ENCODE data around the gene IL17RA.

The IL17RA gene

DNA sequence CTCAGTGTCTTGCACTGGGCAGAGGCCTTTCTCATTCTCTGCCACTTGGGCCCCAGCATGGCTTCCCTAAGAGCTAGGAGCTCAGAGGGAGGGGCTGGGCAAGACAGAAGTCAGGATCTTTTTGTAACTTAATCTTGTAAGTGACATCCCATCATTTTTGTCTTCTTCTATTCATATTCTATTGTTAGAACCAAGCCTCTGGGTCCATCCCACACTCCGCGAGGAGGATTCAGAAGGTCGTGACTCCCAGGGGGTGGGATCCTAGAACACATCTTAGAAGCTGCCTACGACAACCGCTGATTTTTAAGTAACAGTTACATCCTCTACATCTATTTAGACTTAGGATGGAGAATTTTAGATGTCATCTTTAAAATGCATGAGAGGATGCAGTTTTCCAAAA, 1.5 kb upstream of the IL17RA start:
- DNase-seq: no peak

DNA sequence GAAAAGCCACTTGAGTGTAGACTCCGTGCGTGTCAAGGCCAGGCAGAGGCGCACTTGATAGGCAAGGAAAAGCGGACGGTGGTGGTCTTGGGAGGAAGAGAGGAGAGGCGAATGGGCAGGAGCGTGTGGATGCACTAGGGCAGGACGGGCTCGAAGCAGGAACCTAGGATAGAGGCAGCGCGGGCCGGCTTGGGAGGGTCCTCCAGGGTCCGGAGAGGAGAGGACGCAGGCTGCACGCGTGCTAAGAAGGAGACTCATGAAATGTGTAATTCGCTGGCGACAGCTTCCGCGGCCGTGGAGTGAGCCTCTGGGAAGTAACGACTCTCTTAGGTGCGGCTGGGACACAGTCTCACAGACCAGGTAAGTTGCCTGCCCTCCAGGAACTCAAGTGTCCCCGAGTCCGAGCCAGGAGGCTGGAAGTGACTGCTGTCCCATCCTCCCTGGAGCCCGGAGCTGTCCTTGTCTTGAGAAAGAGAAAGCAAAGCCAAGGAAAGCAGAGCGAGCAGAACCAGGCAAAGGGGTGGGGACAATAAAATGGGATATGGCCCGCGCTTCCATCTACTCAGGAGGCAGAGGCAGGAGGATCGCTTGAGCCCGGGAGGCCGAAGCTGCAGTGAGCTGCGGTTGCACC, 874 bp upstream of the IL17RA start:
- DNase-seq: no peak

DNA sequence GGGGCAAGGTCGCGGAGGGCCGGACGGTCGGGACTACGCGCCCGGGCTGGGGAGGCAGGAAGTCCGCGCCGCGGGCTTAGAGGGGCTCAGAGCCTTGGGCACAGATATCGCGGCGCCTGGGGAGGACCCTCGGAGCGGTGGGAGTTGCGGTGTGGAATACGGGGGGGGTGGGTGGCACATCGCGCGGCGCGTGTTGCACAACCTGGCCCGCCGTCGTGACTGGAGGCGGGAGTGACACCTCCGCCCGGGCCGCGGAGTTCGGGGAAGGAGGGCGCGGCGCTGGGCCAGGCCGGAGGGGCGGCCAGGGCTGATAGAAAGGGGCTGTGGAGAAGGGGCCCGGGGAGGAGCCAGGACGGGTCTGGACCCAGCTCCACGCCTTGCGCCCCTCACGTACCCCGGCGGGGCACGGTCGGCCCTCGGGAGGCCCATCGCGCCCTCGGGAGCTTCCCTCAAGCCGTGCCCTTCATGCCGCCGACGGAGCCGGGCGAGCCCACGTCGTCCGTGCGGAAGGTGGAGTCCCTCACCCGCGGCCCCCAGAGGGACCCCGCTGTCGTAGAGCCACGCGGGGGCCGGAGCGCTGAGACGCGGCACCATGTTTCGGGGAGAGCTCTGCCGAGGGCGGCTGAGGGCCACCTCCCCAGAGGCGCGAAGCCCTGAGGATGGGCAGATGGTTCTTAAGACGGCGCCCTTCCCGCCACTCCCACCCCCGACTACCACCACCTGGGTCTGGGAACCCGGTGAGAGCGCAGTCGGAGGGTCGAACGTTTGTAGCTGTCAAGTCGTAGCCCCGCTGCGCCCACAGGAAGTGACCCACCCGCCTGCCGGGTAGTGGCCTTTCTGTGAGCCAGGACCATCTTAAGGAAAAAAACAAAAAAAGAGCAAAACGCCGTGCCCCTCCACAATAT, 729 bp downstream of the IL17RA start:
- DNase-seq: no peak

DNA sequence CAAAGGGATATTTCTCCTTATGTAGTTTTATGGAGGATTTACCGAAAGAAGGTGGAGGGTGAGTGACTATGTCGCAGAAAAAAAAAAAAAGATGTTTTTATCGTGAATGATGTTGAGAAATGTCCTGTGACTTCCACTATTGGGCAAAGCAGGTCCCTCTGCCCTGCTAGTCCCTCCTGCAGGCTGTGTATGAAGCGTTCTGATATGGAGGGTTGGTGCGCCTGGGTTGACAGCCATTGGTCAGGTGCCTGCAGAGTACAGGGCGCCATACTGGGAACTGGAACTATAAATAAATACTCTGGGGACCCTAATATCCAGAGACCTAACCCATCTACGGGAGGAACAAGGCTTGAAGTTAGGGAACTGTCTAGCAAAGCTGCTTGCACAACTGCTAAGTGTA, 1.5 kb downstream of the IL17RA start:
- DNase-seq: peak; percentile 18

DNA sequence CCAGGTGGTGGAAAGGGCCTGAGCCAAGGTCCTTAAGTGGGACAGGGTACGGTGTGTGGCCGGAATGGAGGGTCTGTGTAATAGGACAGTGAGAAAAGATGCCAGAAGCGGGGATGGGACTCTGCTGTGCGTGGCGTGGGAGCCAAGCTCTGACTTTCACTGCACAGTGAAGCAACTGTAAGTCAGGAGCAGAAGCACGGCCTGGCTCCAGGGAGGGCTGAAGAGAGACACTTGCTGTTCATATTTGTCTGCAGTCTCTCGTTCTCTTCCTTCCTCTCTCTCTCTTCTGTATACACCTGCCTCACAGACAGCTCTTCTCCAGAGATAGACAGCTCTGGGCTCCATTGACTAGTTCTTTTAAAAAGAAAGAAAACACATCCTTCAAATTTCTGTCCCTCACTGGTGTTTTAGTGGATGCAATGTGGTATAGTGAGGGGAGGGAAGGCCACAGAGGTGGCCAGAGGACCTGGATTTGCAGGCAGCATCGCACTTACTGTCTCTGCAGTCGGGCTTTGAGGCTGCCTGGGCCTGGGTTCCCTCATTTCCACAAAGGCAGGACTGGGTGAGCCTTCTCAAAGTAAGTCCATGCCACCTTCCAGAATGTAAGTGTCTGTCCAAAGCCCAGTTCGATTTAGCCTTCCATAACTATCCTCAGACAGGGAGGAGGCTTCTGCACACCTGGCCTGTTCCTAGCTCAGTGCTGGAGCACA, 2.1 kb downstream of the IL17RA start:
- DNase-seq: peak; percentile 26

DNA sequence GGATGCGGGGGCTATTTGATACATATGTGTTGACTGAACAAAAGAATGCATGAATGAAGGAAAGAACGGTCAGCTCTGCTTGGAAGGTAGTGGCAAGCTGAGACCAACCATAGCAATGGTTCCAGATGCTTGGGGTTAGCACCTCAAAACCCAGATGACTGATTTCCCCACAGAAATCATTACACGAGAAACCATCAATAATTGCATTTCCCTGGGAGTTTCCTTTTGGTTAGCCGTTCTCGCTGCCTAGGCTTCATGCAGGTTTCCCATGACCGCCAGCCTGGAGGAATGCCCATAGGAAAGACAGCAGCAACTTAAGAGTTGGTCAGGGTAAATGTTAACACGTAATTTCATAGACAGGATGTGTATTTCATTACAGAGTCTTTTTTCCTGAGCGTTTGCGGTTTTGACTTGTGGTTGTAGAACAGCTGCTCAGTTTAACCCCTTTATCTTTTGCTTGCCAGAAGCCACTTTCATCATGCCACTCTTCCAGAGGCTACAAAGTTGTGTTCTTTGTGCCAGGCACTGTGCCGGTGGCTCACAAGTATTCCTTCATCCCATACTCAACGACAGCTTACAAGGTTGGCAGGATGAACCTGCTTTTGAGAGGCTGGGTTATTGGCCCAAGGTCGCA, 2.8 kb downstream of the IL17RA start:
- peak; percentile 89 for DNase-seq

DNA sequence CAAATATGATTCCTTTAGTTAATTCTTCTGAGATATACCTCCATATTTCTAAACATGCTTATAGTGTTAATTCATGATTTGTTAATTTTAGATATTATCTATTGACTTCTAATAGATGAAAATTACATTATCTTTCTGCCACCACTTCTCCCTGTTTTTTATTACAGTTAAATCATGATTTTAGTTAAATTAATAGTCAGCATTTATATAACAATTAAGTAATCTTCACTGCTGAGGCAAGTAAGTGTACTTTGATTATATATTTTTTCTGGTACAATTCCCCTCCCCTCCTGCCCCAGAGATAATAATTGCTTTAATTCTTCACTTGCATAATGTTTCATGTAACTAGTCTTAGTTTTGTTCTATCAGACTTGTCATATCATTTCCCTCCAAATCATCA, 5.8 kb downstream of the IL17RA start:
- no peak for DNase-seq

DNA sequence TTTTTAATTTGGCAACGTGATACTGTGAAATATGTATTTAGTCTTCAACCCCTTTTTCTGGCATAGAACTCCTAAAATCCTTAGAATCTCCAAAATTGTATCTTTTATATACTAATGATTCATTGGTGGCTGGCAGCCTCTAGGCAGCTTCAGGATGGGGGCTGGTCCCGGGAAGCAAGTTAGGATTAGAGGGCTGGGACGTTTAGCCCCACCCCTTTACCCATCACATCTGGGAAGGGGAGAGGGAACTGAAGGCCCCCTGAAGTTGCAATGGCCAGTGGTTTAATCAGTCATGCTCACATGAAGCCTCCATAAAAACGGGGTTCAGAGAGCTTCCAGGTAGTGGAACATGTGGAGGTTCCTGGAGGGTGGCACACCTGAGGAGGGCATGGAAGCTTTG, 7.1 kb downstream of the IL17RA start:
- no peak for DNase-seq

DNA sequence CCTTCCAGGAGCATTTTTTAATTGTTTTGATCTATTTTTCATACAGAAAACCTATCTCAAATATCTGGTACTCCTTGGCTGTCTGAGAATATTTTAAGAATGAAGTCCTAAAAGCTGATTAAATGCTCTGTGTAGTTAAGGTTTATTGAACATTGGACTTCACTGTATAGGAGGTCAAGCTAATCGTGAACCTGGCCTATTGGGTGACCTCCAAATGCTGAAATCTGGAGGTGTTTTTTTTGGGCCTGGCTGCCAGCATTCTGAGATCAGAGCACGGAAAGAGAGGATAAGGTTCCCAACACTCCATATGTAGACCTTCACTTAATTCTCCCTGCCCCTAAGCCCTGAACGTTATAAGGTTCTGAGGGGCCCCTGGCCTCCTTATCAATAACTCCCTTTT, 8.3 kb downstream of the IL17RA start:
- no peak for DNase-seq

DNA sequence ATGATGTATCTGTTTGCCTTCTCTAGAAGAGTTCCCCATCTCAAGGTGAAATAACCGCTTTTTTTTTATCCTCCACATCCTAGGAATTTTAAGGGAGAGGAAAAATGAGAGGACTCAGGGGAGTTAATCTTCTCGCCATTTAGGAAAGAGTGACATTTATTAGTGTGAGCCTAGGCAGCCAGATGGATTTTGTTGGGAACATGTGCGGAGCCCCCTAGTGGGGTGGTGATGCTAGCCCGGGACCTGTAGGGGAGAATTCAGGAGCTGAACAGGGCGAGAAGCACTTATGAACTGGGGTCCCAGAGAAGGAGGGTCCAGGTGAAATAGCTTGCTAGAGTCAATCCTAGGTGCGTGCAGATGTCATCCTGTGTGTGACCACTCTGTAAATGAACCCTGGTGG, 10.7 kb downstream of the IL17RA start:
- DNase-seq: no peak

DNA sequence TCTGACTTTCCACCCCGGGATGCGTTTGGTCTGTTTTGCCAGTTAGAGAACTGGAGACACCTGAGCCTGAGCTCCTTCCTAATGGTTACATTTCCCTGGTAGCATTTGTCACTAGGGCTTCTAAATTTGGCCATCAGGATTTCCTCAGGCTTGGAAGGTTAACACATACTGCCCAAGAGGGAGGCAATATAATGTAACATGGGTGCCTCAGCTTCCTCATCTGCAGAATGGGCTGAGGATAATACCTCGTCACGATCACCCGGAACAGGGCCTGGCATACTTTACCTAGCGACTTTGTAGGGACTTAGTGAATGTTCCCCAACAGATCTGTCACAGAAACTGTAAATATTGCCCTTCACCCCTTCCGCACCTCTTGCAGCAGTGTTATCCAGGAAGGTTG, 11.3 kb downstream of the IL17RA start:
- DNase-seq: no peak

DNA sequence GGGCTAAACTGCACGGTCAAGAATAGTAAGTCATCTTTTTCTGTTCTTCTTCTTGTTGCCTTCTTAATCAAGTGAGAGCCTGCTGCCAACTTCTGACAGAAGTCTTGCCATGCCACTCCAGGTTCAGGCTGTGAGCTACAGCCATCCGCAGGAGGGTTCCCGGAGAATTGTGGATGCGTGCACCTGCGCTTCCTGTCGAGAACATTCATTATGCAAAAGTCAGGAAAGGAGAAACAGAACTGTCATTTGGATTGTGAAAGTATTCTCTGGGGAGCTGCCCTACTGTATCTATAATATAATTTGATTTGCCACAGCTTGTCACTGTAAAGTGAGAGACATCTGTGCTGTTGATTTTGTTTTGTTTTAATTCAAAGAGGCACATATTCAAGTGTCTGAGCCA, 12.3 kb downstream of the IL17RA start:
- DNase-seq: peak; percentile 33

DNA sequence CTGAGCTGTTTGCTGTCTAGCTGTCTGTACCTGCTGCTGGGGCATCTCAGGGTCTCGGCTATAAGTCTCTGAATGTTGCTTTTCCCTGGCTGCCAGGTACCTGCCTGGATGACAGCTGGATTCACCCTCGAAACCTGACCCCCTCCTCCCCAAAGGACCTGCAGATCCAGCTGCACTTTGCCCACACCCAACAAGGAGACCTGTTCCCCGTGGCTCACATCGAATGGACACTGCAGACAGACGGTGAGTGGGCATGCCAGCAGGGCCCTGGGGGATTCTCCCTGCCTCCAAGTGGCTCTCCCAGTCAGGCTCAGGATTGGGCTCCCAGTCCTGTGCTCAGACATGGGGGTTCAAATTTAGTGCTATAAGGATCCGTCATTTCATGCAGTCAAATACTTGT, 12.9 kb downstream of the IL17RA start:
- DNase-seq: no peak

DNA sequence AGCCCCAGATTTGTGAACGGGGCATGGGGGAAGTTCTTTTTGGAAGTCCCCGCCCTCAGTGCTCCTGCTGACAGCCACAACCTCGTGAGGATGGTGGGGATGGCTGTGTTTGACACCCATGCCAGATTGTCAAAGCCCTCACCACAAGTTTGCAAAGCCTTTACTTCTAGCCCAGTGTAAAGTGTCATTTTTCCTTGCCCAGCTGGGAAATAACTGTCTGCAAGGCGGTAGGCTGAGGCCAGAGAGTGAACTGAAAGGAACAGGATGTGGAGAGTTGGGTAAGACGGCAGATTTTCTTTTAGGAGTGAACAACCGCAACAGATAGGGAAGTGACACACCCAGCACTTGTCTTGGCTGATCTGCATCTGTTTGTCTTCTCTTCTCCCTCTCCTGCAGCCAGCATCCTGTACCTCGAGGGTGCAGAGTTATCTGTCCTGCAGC, 13.6 kb downstream of the IL17RA start:
- DNase-seq: peak; percentile 100

DNA sequence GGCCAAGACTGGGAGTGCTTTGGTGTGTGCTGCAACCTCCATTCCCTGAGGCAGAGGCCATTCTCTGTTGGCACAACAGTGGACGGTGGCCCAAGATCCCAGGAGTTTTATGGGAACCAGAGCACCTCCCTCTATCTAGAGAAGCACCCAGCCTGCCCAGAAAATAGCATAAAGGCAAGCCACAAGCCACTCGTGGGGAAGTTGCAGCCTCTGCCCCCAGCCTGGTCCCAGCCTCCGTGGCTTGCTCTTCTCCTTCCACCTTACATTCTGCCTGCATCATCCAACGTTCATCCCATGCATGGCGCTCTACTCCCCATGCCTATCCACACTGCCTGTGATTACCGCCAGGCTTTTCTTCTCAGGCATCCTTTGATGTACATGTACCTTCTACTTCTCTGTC, 15.8 kb downstream of the IL17RA start:
- DNase-seq: peak; percentile 42

DNA sequence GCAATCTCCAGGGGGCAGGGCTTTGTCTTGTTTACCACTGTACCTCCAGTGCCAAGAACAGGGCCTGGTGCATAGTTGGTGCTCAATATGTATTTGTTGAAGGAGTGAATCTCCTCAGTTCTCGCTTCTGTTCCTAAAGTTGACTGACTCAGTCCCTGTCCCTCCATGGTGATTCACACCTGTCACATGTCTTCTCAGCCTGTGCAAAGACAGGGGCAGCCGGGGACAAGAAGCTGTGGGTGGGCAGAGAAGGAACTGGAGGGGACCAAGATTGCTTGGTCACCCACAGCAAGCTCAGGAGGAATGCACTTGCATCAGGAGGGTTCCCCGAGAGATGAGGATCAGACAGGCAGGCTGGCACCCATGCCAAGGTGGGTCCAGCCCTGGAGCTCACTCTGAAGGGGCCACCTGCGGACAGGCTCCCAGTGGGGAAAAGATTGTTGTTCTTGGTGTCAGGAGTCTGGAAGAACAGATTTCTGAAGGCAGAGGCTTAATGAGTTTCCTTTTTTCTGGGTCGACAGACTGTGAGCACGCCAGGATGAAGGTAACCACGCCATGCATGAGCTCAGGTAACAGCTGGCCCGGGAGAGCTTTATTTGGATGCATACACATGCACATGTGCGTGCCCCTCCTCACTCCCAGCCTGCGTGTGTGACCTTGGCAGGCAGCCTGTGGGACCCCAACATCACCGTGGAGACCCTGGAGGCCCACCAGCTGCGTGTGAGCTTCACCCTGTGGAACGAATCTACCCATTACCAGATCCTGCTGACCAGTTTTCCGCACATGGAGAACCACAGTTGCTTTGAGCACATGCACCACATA, 16.9 kb downstream of the IL17RA start:
- DNase-seq: no peak

DNA sequence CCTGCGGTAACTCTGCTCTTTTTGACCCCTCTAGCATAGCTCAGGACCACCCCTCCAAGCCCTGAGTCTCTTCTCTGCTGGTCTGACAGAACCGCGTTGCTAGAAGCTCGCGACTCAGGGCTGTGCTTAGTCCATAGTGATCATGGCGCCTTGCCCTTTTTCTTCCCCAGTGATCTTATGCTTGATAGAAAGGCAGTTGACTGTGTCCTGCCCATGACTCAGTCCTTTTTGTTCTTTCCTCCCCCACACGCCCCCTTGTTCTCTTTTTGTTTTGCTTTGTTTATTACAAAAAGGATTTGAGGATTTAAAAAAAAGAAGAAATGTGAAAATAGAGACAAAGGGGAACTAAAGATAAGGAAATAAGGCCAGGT, 17.5 kb downstream of the IL17RA start:
- peak; percentile 86 for DNase-seq

DNA sequence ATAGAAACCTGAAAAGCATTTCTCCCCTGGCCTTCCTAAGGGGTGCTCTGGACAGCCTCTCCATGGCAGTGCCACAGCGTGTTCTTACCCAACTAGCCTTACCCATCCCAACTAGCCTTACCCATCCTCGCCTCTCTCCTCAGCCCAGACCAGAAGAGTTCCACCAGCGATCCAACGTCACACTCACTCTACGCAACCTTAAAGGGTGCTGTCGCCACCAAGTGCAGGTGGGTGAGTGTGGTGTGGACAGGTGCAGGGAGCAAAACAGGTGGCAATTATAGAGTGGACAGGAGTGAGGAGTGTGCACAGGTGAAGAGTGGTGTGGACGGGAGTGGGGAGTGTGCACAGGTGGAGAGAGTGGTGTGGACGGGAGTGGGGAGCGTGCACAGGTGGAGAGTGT, 18.6 kb downstream of the IL17RA start:
- DNase-seq: no peak

DNA sequence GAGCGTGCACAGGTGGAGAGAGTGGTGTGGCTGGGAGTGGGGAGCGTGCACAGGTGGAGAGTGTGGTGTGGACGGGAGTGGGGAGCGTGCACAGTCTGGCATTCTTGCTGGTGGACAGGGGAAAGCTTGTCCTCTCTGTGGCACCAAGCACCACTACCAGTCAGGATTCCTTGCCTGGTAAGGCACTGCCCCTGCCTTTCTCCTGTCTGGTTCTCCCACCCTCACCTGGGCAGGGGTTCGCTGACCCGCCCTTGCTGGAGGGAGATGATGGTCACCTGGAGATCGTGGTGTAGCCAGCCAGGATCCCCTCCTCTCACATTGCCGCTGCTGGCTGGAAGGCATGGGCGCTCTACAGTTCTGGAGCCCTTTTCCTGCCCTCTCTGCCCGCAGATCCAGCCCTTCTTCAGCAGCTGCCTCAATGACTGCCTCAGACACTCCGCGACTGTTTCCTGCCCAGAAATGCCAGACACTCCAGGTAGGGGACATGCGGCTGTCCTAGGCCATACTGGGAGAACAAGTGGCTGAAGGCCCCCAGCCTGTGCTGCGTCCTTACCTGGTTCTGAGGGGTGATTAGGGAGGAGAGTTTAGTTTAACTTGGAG, 19.6 kb downstream of the IL17RA start:
- no peak for DNase-seq

DNA sequence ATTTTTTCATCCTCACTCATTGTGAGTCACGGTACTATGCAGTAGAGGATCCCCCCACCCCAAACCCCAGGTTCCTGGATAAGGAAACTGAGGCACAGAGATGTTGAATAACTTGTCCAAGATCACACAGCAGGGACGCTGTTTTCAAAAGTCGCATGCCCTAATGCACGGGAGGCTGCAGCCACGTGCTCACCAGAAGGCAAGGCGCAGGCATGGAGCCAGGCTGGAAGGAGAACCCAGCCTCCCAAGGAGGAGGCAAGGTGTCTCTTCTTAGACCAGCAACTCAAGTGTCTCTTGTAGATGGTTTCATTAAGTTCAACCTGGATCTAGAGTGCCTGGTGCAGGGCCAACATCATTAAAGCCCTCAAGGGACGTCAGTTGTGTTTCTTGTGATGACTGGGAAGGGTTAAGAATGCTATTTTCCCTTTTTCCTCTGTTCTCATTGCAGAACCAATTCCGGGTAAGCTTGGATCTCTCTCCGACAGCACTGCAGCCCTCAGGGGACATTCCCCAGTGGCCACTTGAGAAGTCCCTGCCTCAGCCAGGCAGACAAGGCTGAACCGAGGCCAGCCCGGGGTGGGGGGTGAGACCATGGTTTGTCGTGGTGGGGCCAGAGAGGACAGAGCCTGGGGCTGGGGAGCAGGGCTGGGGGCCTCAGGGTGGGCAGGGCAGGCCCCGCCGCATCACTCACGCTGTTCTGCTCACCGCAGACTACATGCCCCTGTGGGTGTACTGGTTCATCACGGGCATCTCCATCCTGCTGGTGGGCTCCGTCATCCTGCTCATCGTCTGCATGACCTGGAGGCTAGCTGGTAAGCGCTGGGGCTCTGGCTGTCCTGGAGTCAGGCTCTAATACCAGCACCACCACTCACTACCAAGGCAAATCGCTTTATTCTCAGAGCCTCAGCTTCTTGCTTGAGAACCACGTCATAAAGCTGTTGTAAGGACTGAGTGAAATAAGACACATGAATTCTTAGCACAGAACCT, 20.6 kb downstream of the IL17RA start:
- no peak for DNase-seq
